ENCODE data around the gene CDK6.

GRCh38 chr7:92557808-92558362, 278.5 kb downstream of the CDK6 start:
- TF ChIP-seq POLR2A (IDR thresholded peaks at IDR 0.05; ENCODE audit: low read length) = no peak
- TF ChIP-seq JUN (IDR thresholded peaks at IDR 0.05) = no peak

Measured in A549 (cell line).